ENCODE measurements around the gene HOTAIR. TPM values are rescaled to one million over a fixed set of nuclear protein-coding genes. Genes with fewer than 3 reads are reported as not detected.

Gene HOTAIR
- total RNA-seq, 2 donors from 2014 or later = not detected

DNA sequence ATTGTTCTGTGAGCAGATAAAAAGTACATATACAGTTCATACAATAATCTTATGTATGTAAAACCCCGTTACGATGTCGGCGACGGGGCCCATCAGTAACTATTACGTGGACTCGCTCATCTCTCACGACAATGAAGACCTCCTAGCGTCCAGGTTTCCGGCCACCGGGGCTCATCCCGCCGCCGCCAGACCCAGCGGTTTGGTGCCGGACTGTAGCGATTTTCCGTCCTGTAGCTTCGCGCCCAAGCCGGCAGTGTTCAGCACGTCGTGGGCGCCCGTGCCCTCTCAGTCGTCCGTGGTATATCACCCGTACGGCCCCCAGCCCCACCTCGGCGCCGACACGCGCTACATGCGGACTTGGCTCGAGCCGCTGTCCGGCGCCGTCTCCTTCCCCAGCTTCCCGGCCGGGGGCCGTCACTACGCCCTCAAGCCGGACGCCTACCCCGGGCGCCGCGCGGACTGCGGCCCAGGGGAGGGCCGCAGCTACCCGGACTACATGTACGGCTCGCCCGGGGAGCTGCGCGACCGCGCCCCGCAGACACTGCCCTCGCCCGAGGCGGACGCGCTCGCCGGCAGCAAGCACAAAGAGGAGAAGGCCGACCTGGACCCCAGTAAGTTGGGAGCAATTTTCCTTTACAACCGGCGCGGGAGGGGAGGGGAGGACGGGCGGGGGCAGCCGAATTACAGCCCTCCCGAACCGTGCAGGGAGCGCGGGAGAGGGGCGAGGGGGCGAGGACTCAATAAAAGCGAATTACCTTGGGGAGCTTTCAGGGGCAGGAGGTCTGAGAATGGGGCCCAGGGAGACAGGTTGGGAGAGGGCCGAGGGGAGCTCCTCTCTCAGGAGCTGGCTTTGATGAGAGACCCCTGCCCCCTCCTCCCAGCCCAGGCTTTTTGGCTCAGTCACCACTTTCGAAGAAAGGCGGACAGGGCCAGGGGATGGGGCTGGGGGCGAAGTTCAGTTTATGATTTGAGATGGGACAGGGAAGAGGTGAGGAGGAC, 25.7 kb upstream of the HOTAIR start, which contains the start of gene HOXC9:
Gene HOXC9, plus strand, starts transcription at position 46 of the 999 bp plus-strand sequence. Its CDS starts 28 bp downstream, at position 74.
- Mint-ChIP-seq H3K27ac (no peak within 1 kb of the TSS), H3K4me1 (peaks cover 26% of the 10 kb centered on the region), H3K36me3 (ENCODE audit: low read depth) (peaks cover 7% of the 10 kb centered on the region), H3K4me3 (peak within 1 kb of the TSS; percentile 52), H3K27me3 (peaks cover 92% of the 10 kb centered on the region)
- DNase-seq (no peak), ATAC-seq (no peak)
- no peaks in the 10 kb centered on the region for H3K9me3 ChIP-seq (ENCODE audit: control insufficient read depth, low read length, poor library complexity, severe bottlenecking)

DNA sequence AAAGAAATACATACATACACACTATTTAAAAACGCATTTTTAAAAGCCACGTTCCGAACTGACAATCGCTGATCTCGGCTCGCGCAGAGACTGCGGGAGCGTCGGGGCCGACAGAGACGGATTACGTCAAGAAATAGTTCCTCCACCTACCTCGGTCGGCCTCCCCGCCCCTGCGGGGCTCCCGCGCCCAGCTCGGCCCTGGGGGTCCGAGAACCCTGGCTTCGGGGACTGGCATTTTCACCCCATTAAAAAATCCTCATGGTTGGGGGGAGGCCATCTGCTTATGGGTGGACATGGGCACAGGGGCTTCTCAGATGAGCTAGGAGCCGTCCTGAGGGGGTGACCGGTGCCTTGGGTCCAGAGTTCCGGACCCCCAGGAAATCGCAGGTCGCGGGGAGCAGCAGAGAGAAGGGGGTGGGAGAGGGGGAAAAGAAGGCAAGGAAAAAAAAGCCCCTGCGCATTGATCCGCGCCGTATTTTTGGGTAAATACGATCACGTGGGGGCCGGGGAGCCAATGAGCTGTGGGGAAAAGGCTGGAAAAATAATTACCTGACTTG, 24.9 kb upstream of the HOTAIR start:
- H3K9me3 ChIP-seq (ENCODE audit: control insufficient read depth, low read length, poor library complexity, severe bottlenecking) = no peaks in the 10 kb centered on the region
- Mint-ChIP-seq H3K4me3 (peak overlapping the region; percentile 52), H3K4me1 (peaks cover 30% of the 10 kb centered on the region), H3K27me3 (peaks cover 92% of the 10 kb centered on the region), H3K36me3 (ENCODE audit: low read depth) (peaks cover 7% of the 10 kb centered on the region), H3K27ac (no peak overlapping the region)
- no peak for ATAC-seq
- no peak for DNase-seq

DNA sequence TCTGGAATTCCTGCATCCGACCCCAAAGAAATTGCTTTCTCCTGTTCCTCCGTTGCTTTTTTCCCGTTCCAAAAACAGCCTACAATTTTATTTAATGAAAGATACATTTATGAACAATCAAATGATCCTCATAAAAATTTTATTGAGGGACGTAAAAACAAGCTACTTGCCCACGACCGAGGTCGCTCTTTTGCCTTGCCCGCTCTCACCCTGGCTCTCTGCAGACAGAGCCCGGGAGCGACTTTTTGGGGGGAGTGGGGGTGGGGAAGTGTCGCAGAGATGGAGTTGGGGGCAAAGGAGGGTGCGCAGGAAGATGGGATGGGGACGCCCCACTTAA, 24.1 kb upstream of the HOTAIR start:
- Mint-ChIP-seq H3K36me3 (ENCODE audit: low read depth) (peaks cover 7% of the 10 kb centered on the region), H3K4me3 (no peak overlapping the region), H3K4me1 (peaks cover 31% of the 10 kb centered on the region), H3K27me3 (peaks cover 90% of the 10 kb centered on the region), H3K27ac (no peak overlapping the region)
- DNase-seq (no peak), ATAC-seq (no peak)
- H3K9me3 ChIP-seq (ENCODE audit: control insufficient read depth, low read length, poor library complexity, severe bottlenecking) = no peaks in the 10 kb centered on the region

DNA sequence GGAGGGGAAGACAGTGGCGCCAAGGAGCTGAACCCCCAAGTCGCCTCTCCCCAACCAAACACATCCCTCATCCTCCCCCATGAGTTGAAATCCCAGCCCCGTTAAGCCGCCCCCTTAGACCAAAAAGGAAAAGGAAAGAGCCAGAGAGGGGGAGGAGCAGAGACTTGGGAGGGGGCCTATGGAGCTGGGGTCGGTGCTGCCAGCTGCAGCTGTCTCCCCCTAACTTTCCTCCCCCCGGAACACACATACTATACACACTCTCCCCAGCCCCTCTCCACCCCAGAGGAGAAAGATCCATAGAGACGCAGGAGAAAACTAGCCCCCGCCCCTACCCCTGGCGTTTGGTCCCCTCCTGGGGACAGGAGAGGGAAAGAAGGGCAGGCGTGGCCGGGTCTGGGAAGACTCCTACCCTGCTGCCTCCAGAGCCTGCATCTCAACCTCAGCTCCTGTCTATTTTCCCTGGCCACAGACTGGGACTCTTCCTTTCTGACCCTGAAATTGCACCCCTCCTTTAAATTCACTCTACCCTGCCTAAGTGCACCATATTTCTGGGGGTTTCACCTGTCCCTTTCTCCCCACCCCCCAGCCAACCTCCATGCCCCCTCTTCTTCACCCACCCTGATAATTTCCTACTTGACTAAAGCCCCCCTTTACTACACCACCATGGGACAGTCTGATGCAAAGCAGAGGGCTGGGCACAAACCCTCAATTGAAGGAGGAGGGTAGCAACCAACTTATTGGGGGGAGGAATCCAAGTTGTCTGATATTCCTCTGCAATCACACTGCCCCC, 23.6 kb upstream of the HOTAIR start:
- peaks cover 29% of the 10 kb centered on the region for H3K4me1 Mint-ChIP-seq
- no peak for ATAC-seq
- peaks cover 4% of the 10 kb centered on the region for H3K36me3 Mint-ChIP-seq (ENCODE audit: low read depth)
- peak overlapping the region; percentile 24 for H3K27ac Mint-ChIP-seq
- H3K9me3 ChIP-seq (ENCODE audit: control insufficient read depth, low read length, poor library complexity, severe bottlenecking) = no peaks in the 10 kb centered on the region
- peaks cover 90% of the 10 kb centered on the region for H3K27me3 Mint-ChIP-seq
- no peak for DNase-seq
- H3K4me3 Mint-ChIP-seq = no peak overlapping the region

DNA sequence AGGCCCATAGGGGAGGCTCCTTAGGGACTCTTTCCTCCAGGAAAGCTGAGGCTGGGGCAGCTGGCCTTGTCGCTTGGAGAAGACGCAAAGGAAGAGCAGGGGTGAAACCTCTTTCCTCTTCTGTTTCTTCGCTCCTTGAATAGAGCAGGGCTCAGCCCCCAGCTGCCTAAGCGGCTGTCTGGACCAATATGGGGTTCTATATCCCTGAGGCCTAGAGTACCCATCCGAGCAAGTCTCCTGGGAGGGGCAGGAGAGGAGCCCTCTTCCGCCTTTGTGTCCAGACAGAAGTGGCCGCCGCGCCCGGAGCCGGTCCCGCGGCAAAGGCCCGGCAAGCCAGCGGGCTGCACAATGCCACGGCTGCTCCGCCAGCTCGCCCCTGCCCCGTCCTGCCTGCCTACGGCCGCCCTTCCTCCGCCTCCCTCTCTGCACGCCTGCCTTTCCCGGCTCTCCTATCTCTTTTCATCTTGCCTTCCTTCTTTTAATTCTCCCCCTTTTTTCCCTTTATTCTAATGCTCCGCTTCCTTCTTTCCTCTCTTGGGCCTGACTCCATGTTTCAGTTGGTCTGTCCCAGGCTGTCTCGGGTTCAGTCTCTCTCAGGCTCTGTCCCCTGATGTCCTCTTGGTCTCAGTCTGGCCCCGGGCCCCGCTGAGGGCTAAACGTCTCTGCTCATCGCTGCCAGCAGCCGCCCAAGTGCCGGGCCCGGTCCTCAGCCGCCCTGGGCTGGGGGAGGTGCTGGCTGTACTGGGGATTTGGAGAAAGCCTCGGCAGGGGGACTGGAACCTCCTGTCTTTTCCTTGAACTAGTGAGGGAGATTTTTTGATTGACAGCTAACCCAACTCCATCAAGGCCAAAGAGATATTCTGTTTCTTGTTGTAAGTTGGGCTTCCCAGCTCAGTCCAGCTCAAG, 22.7 kb upstream of the HOTAIR start:
- Mint-ChIP-seq H3K27me3 (peaks cover 88% of the 10 kb centered on the region), H3K4me3 (peak overlapping the region; percentile 75), H3K27ac (peak overlapping the region; percentile 24), H3K36me3 (ENCODE audit: low read depth) (peaks cover 4% of the 10 kb centered on the region), H3K4me1 (peaks cover 29% of the 10 kb centered on the region)
- no peaks in the 10 kb centered on the region for H3K9me3 ChIP-seq (ENCODE audit: control insufficient read depth, low read length, poor library complexity, severe bottlenecking)
- ATAC-seq = no peak
- no peak for DNase-seq

DNA sequence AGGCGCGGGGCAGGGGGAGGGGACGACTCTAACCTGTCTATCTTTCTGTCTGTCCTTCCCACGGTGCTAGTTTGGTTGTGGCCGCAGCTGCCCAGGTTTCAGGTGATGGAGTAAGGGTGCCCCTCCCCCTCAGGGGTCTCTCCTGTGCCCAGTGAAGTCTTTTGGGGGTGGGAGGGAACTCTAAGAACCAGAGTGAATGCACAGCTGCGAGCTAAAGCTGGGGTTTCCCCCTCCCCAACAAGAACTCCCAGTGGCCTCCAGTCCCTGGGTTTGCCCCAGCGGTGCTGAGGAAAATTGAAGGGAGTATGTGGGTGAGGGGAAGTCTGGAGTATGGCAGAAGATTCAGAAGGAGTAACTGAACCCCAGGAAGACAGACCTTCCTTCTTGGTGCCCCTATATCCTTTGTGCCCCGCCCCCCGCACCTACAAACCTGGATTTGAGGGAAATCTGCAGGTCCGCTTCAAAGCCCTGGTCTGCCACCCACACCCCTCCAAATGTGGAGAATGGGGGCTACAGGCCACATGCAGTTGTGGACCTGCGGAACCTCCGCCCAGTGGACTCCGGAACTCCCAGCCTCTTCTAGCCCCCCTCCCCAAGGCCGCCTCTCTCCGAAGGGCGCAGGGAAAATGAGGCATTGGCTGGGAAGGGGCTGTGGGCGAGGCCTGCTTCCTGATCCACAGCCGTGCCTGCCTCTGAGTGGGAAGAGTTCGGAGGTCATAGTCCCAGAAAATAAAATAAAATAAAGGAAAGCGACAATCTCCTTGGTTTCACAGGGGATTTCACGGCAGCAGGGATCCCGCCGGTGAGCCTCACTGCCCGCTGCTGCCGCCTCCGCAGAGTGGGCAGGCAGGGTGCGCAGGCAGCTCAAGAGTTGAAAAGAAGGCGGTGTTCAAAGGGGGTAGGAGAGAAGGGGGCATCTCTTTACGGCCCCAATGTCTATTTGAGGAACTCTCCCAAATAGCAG, 21.8 kb upstream of the HOTAIR start:
- no peaks in the 10 kb centered on the region for H3K9me3 ChIP-seq (ENCODE audit: control insufficient read depth, low read length, poor library complexity, severe bottlenecking)
- ATAC-seq (no peak), DNase-seq (no peak)
- H3K27me3 Mint-ChIP-seq = peaks cover 88% of the 10 kb centered on the region
- peak overlapping the region; percentile 93 for H3K4me3 Mint-ChIP-seq
- no peak overlapping the region for H3K27ac Mint-ChIP-seq
- peaks cover 4% of the 10 kb centered on the region for H3K36me3 Mint-ChIP-seq (ENCODE audit: low read depth)
- H3K4me1 Mint-ChIP-seq = peaks cover 29% of the 10 kb centered on the region

DNA sequence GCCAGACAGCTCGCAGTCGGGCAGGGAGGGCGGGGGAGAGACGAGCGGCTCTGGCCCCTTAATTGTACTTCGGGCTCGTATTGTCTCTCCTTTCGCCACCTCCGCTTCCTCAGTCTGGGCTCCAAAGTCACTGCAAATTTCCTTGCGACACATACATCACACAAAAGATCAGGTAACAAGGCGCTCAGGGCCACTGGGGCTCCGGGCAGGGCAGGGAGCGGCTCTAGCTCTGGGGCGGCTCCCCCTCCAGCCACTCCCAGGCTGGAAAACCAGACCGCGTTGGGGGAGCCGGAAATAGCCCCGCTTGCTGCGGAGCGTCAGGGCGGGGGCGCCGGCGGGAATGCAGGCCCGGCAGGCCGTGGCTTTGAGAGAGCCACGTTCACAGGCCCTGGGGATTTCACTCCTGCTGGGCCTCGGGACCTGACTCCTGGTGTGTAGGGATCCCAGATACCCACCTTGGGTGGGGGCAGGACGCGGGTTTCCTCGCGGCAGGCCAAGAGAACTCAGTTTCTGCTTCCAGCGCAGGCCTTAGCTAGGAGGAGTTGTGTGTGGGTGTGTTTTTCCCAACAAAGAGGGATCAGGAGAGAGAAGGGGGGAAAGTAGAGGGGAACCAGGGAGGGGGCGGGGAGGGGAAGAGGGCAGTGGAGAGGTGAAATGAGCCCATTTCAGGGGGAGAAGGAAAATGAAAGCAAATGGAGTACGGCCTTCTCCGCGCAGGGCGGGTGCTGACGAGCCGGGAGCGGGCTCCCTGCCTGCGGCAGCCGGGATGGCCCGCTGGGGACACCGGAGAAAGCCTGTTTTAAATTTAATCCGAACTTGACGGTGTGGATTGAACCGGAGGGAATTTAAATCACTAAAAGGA, 20.9 kb upstream of the HOTAIR start:
- Mint-ChIP-seq H3K36me3 (ENCODE audit: low read depth) (peaks cover 4% of the 10 kb centered on the region), H3K27me3 (peaks cover 90% of the 10 kb centered on the region), H3K27ac (peak overlapping the region; percentile 39), H3K4me3 (peak overlapping the region; percentile 93), H3K4me1 (peaks cover 33% of the 10 kb centered on the region)
- H3K9me3 ChIP-seq (ENCODE audit: control insufficient read depth, low read length, poor library complexity, severe bottlenecking) = no peaks in the 10 kb centered on the region
- DNase-seq (no peak), ATAC-seq (no peak)

DNA sequence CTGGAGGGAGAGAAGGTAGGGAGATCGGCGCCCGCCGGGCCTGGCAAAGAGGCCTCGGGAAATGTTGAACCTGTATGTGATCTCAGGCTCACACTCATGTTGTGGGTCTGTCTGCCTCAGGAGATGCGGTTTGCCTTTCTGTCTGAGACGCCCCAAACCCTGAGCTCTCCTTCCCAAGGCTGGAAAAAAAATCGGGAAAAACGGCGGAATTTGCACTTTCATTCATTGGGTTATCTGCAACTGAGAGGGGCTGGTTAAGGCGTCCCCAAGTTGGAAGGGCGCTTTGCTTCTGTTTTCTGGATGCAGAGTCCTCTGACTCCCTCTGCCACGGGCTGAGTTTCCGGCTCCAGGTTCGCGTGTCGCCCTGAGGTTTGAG, 20.2 kb upstream of the HOTAIR start:
- H3K4me1 Mint-ChIP-seq = peaks cover 39% of the 10 kb centered on the region
- H3K27ac Mint-ChIP-seq = peak overlapping the region; percentile 39
- H3K27me3 Mint-ChIP-seq = peaks cover 92% of the 10 kb centered on the region
- no peak for ATAC-seq
- no peak for DNase-seq
- peak overlapping the region; percentile 93 for H3K4me3 Mint-ChIP-seq
- H3K9me3 ChIP-seq (ENCODE audit: control insufficient read depth, low read length, poor library complexity, severe bottlenecking) = no peaks in the 10 kb centered on the region
- peaks cover 8% of the 10 kb centered on the region for H3K36me3 Mint-ChIP-seq (ENCODE audit: low read depth)

DNA sequence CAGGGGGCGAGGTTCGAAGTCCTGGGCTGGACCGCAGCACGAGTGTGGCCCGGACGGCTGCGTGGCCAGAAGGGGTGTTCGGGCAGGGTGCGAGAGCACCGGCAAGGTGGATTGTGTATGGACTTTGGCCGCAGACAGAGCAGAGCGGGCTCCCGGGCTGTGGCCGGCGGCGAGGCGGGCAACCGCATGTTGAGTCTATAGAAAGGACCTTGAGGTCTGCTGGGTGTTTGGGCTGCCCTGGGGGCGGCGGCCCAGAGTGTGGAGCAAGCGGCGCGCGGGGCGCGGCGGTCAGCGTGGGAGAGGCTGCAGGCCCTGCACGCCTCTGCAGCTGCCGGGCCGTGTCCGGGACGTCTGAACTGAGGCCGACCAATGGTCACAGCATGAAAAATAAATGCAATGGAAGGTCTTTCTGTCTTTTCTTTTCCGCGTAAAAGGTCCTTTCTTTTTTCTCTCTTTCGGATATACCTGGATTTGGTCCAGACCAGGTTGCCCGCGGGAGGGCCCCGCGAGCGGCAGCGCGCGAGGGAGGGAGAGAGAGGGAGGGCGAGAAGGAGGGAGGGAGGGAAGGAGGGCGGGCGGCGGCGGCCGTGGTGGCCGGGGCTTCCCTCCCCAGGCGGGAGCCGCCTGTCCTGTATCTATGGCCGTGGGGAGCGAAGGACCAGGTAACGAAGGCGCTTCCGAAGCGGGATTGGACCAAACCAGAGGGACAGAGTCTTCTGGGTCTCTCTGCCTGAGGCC, 19.7 kb upstream of the HOTAIR start:
- Mint-ChIP-seq H3K36me3 (ENCODE audit: low read depth) (peaks cover 8% of the 10 kb centered on the region), H3K27ac (peak overlapping the region; percentile 0), H3K4me1 (peaks cover 41% of the 10 kb centered on the region), H3K4me3 (peak overlapping the region; percentile 93), H3K27me3 (peaks cover 92% of the 10 kb centered on the region)
- DNase-seq (no peak), ATAC-seq (no peak)
- H3K9me3 ChIP-seq (ENCODE audit: control insufficient read depth, low read length, poor library complexity, severe bottlenecking) = no peaks in the 10 kb centered on the region

DNA sequence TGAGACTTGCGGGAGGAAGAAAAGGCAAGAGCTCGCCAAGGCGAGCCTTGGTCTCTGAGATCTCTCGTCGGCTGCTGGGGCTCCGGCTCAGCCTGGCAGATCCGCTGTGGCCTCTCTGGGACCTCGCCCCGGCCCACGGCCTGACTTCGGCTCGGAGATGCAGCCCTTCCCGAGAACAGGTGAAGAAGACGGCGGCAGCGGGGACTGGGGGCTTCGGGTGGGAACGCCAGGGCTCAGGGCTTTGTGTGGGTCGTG, 19.2 kb upstream of the HOTAIR start:
- no peaks in the 10 kb centered on the region for H3K9me3 ChIP-seq (ENCODE audit: control insufficient read depth, low read length, poor library complexity, severe bottlenecking)
- peaks cover 94% of the 10 kb centered on the region for H3K27me3 Mint-ChIP-seq
- peaks cover 45% of the 10 kb centered on the region for H3K4me1 Mint-ChIP-seq
- peak overlapping the region; percentile 49 for H3K4me3 Mint-ChIP-seq
- H3K36me3 Mint-ChIP-seq (ENCODE audit: low read depth) = peaks cover 8% of the 10 kb centered on the region
- DNase-seq (no peak), ATAC-seq (no peak)
- H3K27ac Mint-ChIP-seq = peak overlapping the region; percentile 0
